Erythroblast (primary cell): ENCODE measurements around the gene NDUFC2.

Source experiments
- GATA1 ChIP-seq: IDR thresholded peaks from 2 replicates; pipeline ENCODE4 v1.6.1; 2011; ENCODE audit warnings: low read depth, mild to moderate bottlenecking, control low read depth, low read length, moderate library complexity
- POLR2A ChIP-seq: IDR thresholded peaks from 2 replicates; pipeline ENCODE4 v1.6.1; 2011; ENCODE audit warnings: mild to moderate bottlenecking, low read length

GRCh38 chr11:78030429-78031325, 49.0 kb downstream of the NDUFC2 start:
- no peak for TF ChIP-seq POLR2A
- no peak for TF ChIP-seq GATA1
